ENCODE measurements around the gene GRM1. TPM values are rescaled to one million over a fixed set of nuclear protein-coding genes. Genes with fewer than 3 reads are reported as not detected.

GRM1 gene
- polyA plus RNA-seq, 3 donors = not detected

DNA sequence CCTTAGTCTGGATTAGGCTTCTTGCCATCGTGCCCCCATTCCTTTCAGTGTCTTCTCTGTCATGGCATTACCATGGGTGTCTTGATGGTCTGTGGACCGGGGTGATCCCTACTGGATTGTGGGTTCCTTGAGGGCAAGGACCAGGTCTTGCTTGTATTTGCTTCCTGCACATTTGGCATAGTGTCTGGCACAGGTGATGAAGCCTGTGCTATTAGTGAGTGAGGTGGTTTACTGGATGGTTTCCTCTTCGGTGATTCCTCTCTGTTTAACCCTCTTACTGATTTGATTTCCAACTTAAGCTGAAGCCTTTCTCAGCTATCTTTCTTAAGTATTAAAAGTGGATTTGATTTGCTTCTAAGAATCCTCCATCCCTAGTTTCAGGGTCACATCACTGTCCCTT is 162.3 kb downstream of the GRM1 start:
- Mint-ChIP-seq H3K4me1 (no peaks in the 10 kb centered on the region), H3K9me3 (peaks cover 0 to 3% (median 0%) of the 10 kb centered on the region in 7 donors), H3K27ac (no peak overlapping the region), H3K27me3 (ENCODE audit: low read depth in 3 of 3) (no peaks in the 10 kb centered on the region), H3K36me3 (no peaks in the 10 kb centered on the region), H3K4me3 (no peak overlapping the region)
- Histone ChIP-seq H4K20me1 (ENCODE audit: insufficient read depth, low read length) (no peaks in the 10 kb centered on the region), H3K27me3 (ENCODE audit: control insufficient read depth in 2 of 2, insufficient read depth in 2 of 2, low read length in 2 of 2) (no peaks in the 10 kb centered on the region), H3K4me1 (ENCODE audit: control insufficient read depth in 1 of 2, insufficient read depth in 2 of 2, low read length in 2 of 2) (no peaks in the 10 kb centered on the region), H3K4me2 (replicated peaks; ENCODE audit: extremely low read depth, low read length, poor library complexity, severe bottlenecking) (no peak overlapping the region), H2AFZ (ENCODE audit: insufficient read depth, low read depth, low read length, poor library complexity, severe bottlenecking) (no peak overlapping the region), H3K27ac (ENCODE audit: low read depth in 1 of 2, low read length in 2 of 2) (no peak overlapping the region), H3K79me2 (ENCODE audit: insufficient read depth, low read length) (no peaks in the 10 kb centered on the region), H3K36me3 (replicated peaks in 1 of 2; ENCODE audit: control insufficient read depth in 1 of 2, insufficient read depth in 2 of 2, low read length in 2 of 2) (no peaks in the 10 kb centered on the region), H3K9me3 (replicated peaks in 1 of 2; ENCODE audit: control insufficient read depth in 1 of 2, insufficient read depth in 1 of 2, low read length in 2 of 2) (no peaks in the 10 kb centered on the region), H3K4me3 (replicated peaks in 1 of 3; ENCODE audit: low read depth in 2 of 3, low read length in 3 of 3) (no peak overlapping the region), H3K9ac (ENCODE audit: insufficient read depth, low read length, poor library complexity, severe bottlenecking) (no peak overlapping the region)
- TF ChIP-seq, protein P1, sequence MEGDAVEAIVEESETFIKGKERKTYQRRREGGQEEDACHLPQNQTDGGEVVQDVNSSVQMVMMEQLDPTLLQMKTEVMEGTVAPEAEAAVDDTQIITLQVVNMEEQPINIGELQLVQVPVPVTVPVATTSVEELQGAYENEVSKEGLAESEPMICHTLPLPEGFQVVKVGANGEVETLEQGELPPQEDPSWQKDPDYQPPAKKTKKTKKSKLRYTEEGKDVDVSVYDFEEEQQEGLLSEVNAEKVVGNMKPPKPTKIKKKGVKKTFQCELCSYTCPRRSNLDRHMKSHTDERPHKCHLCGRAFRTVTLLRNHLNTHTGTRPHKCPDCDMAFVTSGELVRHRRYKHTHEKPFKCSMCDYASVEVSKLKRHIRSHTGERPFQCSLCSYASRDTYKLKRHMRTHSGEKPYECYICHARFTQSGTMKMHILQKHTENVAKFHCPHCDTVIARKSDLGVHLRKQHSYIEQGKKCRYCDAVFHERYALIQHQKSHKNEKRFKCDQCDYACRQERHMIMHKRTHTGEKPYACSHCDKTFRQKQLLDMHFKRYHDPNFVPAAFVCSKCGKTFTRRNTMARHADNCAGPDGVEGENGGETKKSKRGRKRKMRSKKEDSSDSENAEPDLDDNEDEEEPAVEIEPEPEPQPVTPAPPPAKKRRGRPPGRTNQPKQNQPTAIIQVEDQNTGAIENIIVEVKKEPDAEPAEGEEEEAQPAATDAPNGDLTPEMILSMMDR (IDR thresholded peaks at IDR 0.05) = no peak
- no peak for DNase-seq
- 92% methylated on average over 2 of the region's 3 CpGs for WGBS (ENCODE audit: insufficient coverage)
- intact Hi-C loops (cut with micrococcal nuclease) = no loop called here

DNA sequence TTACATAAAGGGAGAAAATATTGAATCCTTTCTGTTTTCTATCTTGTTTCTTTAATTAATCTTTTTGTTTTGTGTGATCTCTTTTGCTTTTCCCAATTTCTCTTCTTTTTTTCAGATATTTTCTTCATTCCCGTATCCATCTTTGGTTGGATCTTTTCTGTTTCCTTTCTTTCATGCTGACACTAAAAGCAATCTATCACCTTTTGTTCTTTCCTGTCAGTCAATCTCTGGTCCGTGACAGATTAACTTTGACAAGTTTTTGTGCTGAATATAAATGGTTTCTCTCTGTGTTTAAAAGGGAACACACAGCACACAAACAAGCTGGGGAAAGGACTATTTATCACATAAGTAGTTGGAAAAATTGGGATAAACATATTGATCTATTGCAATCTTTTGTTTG is 162.8 kb downstream of the GRM1 start:
- DNase-seq = no peak
- Histone ChIP-seq H3K79me2 (ENCODE audit: insufficient read depth, low read length) (no peaks in the 10 kb centered on the region), H3K27me3 (ENCODE audit: control insufficient read depth in 2 of 2, insufficient read depth in 2 of 2, low read length in 2 of 2) (no peaks in the 10 kb centered on the region), H3K27ac (ENCODE audit: low read depth in 1 of 2, low read length in 2 of 2) (no peak overlapping the region), H3K4me2 (replicated peaks; ENCODE audit: extremely low read depth, low read length, poor library complexity, severe bottlenecking) (no peak overlapping the region), H3K4me1 (ENCODE audit: control insufficient read depth in 1 of 2, insufficient read depth in 2 of 2, low read length in 2 of 2) (no peaks in the 10 kb centered on the region), H3K4me3 (replicated peaks in 1 of 3; ENCODE audit: low read depth in 2 of 3, low read length in 3 of 3) (no peak overlapping the region), H2AFZ (ENCODE audit: insufficient read depth, low read depth, low read length, poor library complexity, severe bottlenecking) (no peak overlapping the region), H3K9ac (ENCODE audit: insufficient read depth, low read length, poor library complexity, severe bottlenecking) (no peak overlapping the region), H3K36me3 (replicated peaks in 1 of 2; ENCODE audit: control insufficient read depth in 1 of 2, insufficient read depth in 2 of 2, low read length in 2 of 2) (no peaks in the 10 kb centered on the region), H3K9me3 (replicated peaks in 1 of 2; ENCODE audit: control insufficient read depth in 1 of 2, insufficient read depth in 1 of 2, low read length in 2 of 2) (no peaks in the 10 kb centered on the region), H4K20me1 (ENCODE audit: insufficient read depth, low read length) (no peaks in the 10 kb centered on the region)
- Mint-ChIP-seq H3K36me3 (no peaks in the 10 kb centered on the region), H3K27me3 (ENCODE audit: low read depth in 3 of 3) (no peaks in the 10 kb centered on the region), H3K4me3 (no peak overlapping the region), H3K27ac (no peak overlapping the region), H3K4me1 (no peaks in the 10 kb centered on the region), H3K9me3 (peaks cover 0 to 5% (median 0%) of the 10 kb centered on the region in 7 donors)
- WGBS (ENCODE audit: insufficient coverage) = no CpG with 5 or more reads among the region's 2 CpGs
- intact Hi-C loops (cut with micrococcal nuclease) = no loop called here
- TF ChIP-seq, protein P1 (IDR thresholded peaks at IDR 0.05) = no peak

Measured in CD14-positive monocyte (primary cell).